ENCODE results near the gene FAM174C.

Gene FAM174C

GRCh38 chr19:1311543-1312091, 36.3 kb downstream of the FAM174C start:
- TF ChIP-seq EZH2phosphoT487 (IDR thresholded peaks at IDR 0.05; ENCODE audit: low read depth) (no peak), CTCF (IDR thresholded peaks at IDR 0.05; ENCODE audit: low read depth, low read length) (no peak)
- no peaks in the 10 kb centered on the region for H4K20me1 ChIP-seq (ENCODE audit: insufficient read depth, low read length)
- H3K27ac ChIP-seq (ENCODE audit: low read length), result no peak overlapping the region
- peaks cover 8% of the 10 kb centered on the region; the same call in 1 of the 2 replicates for H3K4me1 ChIP-seq (ENCODE audit: low read length)
- no peak overlapping the region for H3K4me2 ChIP-seq (ENCODE audit: low read length)
- H3K27me3 ChIP-seq (ENCODE audit: low read depth, low read length), result no peaks in the 10 kb centered on the region
- H3K79me2 ChIP-seq (ENCODE audit: low read length), result no peaks in the 10 kb centered on the region
- no peak overlapping the region for H2AFZ ChIP-seq (ENCODE audit: low read depth, low read length)
- no peak overlapping the region for H3K9ac ChIP-seq (ENCODE audit: low read length)
- no peak overlapping the region for H3K4me3 ChIP-seq (ENCODE audit: low read length)
- H3K9me3 ChIP-seq (ENCODE audit: insufficient read depth, low read length), result no peaks in the 10 kb centered on the region
- H3K36me3 ChIP-seq (replicated peaks; ENCODE audit: low read depth, low read length), result no peaks in the 10 kb centered on the region

DNA sequence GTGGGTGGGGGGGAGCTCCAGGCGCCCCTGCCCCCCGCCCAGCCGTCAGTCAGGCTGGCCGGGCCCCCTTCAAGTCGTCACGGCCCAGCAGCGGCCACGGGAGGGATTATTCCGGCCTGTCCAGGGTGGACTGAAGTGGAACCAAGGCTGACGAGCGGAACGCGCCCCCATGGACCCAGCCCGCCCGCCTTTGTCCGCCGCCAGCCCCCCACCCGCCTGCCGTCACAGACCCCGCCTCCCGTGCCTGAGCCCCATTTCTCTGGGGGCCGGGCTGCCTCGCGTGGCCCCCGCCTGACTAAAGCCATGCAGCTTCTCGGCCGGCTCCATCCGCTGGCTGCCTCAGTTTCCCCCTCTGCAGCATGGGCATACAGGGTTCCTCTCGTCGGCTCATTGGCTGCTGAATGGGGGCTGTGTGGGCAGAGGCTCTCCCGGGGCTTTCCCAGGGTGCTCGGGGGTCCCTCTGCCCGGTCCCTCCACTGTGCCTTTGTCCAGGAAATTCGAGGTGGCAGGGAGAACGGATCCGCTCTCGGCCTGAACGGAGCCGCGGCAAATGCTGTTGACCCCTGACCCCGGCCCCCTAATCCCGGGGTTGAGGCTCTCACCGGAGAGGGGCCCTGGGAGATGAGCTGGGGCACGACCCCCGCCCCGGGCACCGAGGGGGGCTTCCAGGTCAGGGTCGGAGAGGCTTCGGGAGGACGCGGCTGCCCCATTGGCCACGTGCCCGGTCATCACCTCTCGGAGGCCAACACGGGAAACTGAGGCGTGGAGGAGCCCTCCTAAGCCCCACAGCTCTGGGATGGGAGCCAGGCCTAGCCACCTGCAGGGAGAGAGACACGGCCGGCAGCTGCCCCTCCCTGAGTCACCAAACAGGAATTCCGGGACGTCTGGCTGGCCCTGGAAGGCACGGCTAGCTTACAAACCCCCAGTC, 37.7 kb downstream of the FAM174C start:
- TF ChIP-seq CTCF (IDR thresholded peaks at IDR 0.05; ENCODE audit: low read depth, low read length) (no peak), EZH2phosphoT487 (IDR thresholded peaks at IDR 0.05; ENCODE audit: low read depth) (no peak)
- H3K4me1 ChIP-seq (ENCODE audit: low read length), result peaks cover 8% of the 10 kb centered on the region; the same call in 1 of the 2 replicates
- no peaks in the 10 kb centered on the region for H3K9me3 ChIP-seq (ENCODE audit: insufficient read depth, low read length)
- no peaks in the 10 kb centered on the region for H3K79me2 ChIP-seq (ENCODE audit: low read length)
- no peak overlapping the region for H3K9ac ChIP-seq (ENCODE audit: low read length)
- peaks cover 9% of the 10 kb centered on the region for H3K27me3 ChIP-seq (ENCODE audit: low read depth, low read length)
- no peak overlapping the region for H3K4me2 ChIP-seq (ENCODE audit: low read length)
- H3K27ac ChIP-seq (ENCODE audit: low read length), result no peak overlapping the region
- H3K4me3 ChIP-seq (ENCODE audit: low read length), result no peak overlapping the region
- no peaks in the 10 kb centered on the region for H4K20me1 ChIP-seq (ENCODE audit: insufficient read depth, low read length)
- H2AFZ ChIP-seq (ENCODE audit: low read depth, low read length), result no peak overlapping the region
- no peaks in the 10 kb centered on the region for H3K36me3 ChIP-seq (replicated peaks; ENCODE audit: low read depth, low read length)

GRCh38 chr19:1313695-1314613, 38.6 kb downstream of the FAM174C start:
- H3K27ac ChIP-seq (ENCODE audit: low read length), result no peak overlapping the region
- H3K9ac ChIP-seq (ENCODE audit: low read length), result no peak overlapping the region
- H3K79me2 ChIP-seq (ENCODE audit: low read length), result no peaks in the 10 kb centered on the region
- H2AFZ ChIP-seq (ENCODE audit: low read depth, low read length), result no peak overlapping the region
- H3K4me3 ChIP-seq (ENCODE audit: low read length), result no peak overlapping the region
- peaks cover 8% of the 10 kb centered on the region; the same call in 1 of the 2 replicates for H3K4me1 ChIP-seq (ENCODE audit: low read length)
- H4K20me1 ChIP-seq (ENCODE audit: insufficient read depth, low read length), result no peaks in the 10 kb centered on the region
- no peaks in the 10 kb centered on the region for H3K9me3 ChIP-seq (ENCODE audit: insufficient read depth, low read length)
- H3K36me3 ChIP-seq (replicated peaks; ENCODE audit: low read depth, low read length), result no peaks in the 10 kb centered on the region
- TF ChIP-seq EZH2phosphoT487 (IDR thresholded peaks at IDR 0.05; ENCODE audit: low read depth), result no peak
- no peak for TF ChIP-seq CTCF (IDR thresholded peaks at IDR 0.05; ENCODE audit: low read depth, low read length)
- peaks cover 18% of the 10 kb centered on the region for H3K27me3 ChIP-seq (ENCODE audit: low read depth, low read length)
- H3K4me2 ChIP-seq (ENCODE audit: low read length), result no peak overlapping the region

All from OCI-LY3 (cell line).